GM21825 (cell line): ENCODE results near the gene OTOS.

Experiments used
- ATAC-seq: cut with Tn5 transposase; IDR thresholded peaks from one replicate; pipeline ENCODE4 v1.9.1; 2021; ENCODE audit warnings: mild to moderate bottlenecking, moderate library complexity; ENCODE audit not compliant: unreplicated experiment

Gene OTOS

DNA sequence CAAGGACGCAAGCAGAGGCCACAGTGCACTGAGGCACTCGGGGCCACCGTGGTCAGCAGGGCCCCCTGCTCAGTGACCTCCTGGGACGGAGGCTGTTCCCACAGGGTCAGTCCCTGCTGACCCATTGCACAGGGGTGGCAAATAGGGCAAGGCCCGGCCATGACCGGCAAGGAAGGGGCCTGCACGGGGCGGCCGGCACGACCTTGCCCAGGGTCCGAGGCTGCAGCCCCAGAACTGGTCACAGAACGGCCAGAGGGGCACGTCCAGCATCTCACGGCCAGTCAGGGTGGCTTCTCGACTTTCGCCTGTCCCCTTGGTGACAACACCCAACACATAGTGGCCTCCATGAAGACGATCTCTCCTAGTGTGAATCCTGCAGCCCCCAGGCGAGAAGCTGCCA lies 27.6 kb upstream of the OTOS start:
- no peak for ATAC-seq

DNA sequence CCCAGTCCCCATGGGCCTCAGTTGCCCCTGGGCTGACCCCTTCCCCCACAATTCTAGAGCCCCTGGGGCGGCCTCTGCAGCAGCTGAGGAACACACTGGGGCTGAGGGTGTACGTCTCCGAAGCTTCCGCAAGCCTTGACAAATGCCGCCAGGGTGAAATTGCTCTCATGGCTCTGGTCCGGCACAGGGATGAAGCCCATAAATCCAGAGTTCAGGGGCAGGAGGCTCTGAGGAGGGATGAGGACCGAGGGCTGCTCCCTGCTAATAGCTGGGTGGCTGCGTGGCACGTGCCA lies 27.1 kb upstream of the OTOS start:
- no peak for ATAC-seq

DNA sequence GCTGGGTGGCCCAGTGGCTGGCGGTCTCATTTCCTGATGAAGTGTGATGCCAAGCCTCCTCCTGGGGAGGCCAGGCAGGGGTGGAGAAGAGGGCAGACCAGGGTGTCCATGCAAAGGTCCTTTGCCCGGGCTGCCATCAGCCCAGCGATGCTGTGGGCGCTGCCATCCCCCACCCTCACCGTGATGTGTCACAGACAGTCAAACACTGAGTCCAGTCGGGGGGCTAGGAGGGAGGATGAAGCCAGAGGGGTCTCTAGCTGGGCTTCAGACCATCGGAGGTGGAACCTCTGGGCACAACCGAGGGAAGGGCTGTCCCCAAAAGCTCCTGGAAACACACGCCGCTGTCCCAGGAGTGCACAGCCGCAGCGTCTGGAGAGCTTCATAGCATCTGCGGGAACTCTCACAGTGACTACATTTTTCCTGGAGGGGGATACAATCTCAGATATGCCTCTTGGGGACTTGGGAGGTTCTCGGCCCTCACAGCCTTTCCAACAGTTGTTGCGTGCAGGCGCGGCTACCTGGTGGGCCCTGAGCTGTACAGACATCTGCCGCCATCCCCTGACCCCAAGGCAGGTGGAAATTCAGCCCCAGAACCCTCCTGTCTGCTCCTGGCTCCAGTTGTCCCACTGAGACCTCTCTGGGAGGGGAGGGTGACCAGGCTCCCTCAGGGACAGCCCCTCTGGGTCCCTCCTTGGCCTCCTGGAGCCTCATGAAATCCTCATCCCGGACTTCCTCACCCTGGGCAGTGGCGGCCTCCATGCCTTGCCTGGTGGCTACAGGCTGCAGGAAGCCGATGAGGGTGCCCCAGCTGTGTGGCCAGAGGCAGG lies 26.5 kb upstream of the OTOS start:
- no peak for ATAC-seq

DNA sequence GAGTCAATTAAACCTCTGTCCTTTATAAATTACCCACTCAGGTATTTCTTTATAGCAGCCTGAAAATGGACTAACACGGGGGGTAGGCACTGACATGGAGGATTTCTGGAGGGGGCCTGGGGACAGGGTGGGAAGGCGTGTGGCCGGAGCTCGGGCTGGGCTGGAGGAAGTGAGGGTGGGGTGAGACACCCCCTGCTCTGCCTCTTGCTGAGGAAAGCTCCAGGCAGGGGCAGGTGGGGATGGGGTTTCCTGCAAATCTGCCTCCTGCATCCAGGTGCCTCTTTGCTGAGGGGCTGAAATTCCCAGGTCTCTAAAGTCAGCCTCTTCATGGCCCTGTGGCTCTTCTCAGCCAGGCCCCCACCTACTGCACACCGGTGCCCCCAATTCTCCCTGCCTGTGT lies 25.7 kb upstream of the OTOS start:
- no peak for ATAC-seq

DNA sequence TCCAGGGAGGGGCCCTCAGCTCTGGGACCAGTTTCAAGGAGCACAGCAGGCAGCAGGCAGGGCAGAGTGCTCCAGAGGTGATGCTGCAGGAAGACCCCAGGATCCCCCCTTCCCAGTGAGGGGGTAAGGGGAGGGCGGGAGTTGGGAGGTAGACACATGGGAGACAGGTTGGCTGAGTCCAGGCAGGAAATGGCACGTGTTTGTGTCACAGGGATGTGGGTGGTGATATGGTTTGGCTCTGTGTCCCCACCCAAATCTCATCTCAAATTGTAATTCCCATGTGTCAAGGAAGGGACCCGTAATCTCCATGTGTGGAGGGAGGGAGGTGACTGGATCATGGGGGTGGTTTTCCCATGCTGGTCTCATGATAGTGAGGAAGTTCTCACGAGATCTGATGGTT lies 25.2 kb upstream of the OTOS start:
- ATAC-seq = no peak

DNA sequence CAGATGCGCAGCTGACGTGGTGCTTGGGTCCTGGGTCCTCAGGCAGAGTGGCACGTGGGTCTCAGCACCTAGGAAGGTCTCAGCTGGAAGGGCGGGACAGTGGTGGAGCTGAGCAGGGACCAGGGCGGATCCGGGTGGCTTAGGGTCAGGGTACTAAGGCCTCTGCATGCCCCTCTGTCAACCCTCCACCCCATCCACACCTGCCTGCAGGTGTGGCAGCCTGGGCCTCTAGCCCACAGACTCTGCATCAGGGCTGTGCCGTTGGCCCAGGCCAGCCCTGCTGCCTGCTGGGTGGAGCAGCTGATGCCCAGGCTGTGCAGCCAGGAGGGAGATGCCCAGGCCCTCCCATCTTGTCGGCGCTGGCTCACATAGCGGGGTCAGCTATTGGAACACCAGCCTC lies 24.6 kb upstream of the OTOS start:
- ATAC-seq = no peak

DNA sequence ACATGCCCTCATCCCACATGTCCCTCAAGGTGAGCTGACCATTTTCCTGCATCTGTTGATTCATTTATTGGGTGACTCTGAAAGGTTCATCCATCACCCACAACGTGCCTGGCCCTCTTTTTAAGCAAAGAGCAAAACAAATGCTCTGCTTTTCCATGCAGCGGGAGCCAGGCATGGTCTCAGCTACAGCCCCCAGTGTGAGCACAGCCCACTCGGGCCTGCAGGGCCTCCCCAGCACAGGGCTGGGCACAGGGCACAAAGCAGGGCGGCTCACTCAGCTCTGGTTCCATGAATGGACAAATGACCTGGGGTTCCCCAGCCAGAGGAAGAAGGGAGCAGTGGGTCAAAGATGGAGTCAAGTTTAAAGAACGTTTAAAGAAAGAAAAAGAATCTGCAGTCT lies 24.1 kb upstream of the OTOS start:
- ATAC-seq = no peak

DNA sequence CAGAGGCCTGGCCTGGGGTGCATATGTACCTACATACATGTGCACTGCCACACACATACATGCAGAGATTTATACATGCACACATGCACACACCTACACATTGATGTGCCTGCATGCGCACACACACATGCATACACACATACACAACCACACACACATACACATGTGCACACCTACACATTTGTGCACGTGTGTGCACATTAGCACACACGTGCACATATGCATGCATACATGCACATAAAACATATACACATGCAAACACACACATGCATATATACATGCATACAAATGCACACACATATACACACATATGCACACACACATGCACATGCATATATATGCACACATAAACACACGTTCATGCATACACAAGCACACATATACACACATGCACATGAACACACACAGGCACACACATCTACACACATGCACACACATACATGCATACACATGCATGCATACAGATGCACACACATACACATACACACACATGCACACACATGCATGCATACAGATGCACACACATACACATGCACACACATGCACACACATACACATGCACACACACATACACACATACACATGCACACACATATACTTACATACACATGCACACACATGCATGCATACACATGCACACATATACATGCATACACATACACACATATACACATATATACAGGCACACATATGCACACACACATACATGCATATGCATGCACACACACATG lies 23.6 kb upstream of the OTOS start:
- no peak for ATAC-seq

DNA sequence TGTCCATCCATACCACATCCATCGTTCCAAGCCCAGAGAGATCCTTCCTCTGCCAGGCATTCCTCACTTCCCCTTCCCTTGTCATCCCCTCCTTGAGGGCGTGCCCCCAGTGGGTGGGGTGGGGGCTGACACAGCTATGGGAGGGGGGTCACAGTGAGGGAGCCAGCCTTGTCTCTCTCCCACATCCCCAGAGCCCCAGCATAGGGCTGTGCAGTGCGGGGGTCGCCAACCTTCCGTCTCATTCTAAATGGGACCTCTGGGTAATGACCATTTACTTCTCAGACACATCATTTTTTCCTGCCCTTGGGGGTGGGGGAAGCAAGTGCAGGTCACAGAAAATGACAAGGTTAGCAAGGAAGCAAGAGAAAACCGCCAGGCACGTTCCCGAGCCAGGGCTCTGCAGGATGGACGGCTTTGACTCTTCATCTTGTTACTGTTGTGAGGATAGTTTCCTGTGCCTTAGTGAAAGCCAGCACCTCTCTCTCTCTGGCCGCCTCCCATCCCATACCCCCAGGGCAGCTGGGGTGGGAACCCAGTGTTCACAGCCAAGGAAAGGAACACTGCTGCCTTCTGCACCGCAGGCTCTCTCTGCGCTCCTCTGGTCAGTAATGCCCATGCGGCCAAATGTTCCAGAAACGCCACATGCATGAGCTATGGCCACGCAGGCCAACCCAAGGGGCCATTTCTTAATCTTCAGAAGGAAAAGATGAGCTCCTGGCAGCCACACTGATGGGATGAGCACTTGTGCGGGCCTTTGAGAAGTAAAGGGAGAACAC lies 22.7 kb upstream of the OTOS start:
- no peak for ATAC-seq

DNA sequence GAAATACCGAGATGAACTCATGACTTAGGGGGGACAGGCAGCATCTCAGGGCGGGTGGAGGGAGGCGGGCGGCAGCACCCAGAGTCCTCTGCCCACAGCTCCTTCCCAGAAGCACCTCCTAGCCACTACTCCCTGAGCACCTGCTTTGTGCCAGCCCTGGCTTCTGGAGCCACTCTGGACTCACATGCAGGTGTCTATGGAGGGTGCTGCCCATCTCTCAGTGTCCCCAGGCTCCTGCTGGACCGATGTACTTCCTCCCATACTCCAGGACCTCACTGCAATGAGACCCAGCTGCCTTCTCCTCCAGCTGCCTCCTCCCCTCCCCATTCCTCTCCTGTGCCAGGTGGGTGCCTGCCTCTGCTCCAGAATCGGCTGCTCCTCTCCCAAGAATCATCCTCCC lies 22.1 kb upstream of the OTOS start:
- no peak for ATAC-seq

DNA sequence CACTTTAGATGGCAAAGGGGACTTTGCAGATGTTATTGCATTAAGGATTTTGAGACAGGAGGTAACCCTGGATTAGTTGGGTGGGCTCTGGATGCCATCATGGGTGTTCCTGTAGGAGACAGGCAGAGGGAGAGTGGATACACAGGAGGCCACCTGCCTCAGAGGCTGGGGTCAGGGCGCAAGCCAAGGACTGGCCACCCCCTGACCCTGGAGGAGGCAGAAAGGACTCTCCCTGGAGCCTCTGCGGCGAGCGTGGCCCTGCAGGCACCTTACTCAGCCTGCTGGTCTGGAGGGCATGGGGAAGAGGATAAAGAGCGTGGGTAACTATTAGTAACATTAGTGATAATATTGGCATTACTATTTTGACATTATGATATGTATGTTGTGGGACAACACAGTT lies 21.6 kb upstream of the OTOS start:
- ATAC-seq = no peak

DNA sequence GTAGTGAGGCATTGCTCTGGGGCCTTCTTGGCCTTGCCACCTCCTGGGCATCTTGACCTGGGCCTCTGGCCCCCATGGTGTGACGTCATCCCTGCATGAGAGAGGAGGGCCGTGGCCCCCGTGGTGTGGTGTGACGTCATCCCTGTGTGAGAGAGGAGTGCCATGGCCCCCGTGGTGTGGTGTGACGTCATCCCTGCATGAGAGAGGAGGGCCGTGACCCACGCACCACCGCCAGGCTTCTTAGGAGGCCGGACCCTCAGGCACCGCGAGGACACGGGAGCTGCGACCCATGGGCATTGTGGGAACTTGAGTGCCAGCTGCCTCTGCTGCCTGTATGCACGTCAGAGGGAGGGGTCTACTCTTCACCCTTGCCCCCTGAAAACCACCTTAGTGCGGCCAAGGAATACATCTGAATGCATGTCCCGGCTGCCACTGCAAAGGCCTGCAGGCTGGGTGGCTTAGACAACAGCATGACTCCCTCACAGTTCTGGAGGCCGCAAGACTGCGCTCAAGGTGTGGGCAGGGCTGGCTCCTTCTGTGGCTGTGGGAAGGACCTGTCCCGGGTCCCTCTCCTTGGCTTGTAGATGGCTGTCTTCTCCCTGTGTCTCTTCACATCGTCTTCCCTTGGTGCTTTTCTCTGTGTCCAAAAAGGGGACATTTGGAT lies 20.8 kb upstream of the OTOS start:
- ATAC-seq = no peak

DNA sequence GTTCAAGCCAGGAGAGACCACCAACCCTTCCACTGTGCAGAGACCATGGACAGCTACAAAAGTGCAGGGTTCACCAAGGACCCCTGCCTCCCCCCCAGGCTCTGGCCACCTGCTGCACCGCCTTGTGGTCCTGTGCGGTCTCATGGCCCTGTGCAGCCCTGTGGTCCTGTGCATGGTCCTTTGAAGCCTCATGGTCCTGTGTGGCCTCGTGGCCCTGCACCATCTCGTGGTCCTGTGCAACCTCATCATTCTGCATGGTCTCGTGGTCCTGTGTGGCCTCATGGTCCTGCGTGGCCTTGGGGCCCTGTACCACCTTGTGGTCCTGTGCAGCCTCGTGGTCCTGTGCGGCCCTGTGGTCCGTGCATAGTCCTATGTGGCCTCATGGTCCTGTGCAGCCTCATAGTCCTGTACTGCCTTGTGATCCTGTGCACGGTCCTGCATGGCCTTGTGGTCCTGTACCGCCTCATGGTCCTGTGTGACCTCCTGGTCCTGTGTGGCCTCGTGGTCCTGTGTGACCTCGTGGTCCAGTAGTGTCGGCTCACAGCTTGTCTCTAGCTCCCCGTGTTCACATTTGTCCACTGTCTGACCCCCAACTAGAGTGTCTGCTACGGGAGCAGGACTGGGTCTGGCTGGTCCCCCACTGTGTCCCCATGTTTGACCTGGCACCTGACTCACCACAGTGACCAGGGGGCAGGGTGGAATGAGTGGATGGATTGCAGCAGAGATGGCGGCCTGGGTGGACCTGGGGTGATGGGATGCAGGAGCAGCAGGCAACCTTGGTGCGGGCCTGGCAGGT lies 20.0 kb upstream of the OTOS start:
- no peak for ATAC-seq

DNA sequence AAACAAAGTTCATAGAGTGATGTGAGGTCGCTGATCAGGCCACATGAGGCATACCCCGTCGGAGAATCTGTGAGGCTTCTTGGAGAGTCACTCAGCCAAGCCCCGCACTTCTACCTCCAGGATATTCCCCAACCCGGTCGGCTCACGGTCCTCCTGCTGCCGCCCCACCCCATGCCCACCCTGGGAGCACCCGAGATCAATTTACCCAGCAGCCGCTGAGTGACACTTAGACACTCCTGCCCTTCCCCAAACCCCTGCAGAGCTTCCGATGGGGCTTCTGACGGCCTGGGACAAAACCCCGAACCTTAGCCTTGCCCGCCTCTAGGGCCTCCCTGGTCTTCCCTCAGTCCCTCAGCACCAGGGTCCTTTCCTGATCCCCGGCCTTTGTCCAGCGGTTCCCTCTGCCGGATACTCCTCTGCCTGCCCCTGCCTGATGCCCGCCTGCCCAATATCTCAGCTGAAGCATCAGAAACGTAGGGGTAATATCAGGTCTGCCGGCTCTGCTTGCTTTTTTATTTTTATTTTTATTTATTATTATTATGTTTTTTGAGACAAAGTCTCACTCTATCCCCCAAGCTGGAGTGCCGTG lies 18.9 kb upstream of the OTOS start:
- ATAC-seq = no peak

DNA sequence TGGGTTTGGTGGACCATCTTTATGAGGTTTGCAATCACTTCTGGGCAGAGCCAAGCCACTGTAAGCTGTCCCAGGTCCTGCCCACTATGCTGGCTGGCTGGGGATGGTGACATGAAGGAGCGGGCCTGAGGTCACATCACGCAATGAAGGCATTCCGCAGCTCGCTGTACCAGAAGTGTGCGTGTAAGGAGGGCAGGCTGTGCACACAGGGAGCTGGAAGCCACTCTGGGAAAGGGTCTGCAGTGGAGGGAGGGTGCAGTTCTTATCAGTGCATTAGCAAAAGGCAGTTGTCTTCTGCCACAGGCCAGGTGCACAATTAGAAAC lies 16.7 kb upstream of the OTOS start:
- no peak for ATAC-seq

DNA sequence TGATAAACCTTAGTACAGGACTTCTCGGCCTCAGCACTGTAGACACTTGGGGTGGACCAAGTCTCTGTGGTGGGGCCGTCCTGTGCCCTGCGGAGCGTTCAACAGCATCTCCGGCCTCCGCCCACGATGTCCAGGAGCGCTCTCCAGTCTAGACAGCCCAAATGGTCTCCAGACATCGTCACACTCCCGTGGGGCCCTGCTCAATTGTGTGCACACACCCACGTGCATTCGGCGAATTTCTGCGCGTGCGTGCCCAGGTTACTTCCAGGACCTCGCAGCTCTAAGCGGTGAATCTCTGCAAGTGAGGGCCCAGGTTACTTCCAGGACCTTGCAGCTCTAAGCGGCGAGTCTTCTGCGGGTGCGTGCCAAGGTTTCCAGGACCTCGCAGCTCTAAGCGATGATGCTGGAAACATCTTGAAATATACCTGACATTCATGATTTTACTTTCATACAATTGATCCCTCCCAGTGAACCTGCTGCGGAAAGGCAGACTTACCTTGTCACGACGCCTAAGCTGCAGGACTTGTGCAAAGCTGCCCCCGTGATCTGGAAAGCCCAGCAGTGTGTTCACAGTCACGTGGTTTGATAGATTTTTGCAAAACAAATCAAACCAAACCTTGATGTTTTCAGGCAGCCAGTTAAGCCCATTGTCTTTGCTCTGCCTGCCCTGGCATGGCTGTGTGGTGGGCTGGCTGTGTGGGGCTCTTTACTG lies 16.1 kb upstream of the OTOS start:
- ATAC-seq = no peak

DNA sequence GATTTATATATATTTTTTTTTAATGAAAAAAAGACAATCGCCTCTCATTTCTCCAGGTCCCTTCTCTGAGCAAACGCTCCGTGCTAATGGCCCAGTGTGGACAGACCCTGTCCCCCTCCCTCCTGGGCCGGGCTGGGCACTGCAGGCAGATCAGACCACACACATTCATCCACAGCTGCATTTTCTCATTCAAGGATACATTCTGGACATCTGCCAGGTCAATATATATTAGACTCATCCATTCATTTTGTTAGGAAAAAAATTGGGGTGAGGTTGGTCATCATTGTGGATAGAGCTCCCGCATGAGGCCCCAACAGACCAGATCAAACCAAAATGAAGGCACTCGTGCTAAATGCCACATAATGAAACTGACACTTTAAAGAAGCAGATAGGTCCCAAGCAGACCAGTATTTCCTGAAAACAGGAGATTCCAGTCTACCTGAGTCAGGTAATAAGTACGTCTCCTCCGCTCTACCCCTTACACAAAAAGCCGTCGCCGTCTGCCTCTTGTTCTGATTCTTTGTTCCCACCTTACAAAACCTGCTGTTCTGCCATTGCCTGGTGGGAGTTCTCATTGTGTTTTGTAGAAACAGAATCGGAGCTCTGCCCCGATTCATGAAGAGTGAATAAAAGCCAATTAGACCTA lies 15.4 kb upstream of the OTOS start:
- ATAC-seq = no peak

DNA sequence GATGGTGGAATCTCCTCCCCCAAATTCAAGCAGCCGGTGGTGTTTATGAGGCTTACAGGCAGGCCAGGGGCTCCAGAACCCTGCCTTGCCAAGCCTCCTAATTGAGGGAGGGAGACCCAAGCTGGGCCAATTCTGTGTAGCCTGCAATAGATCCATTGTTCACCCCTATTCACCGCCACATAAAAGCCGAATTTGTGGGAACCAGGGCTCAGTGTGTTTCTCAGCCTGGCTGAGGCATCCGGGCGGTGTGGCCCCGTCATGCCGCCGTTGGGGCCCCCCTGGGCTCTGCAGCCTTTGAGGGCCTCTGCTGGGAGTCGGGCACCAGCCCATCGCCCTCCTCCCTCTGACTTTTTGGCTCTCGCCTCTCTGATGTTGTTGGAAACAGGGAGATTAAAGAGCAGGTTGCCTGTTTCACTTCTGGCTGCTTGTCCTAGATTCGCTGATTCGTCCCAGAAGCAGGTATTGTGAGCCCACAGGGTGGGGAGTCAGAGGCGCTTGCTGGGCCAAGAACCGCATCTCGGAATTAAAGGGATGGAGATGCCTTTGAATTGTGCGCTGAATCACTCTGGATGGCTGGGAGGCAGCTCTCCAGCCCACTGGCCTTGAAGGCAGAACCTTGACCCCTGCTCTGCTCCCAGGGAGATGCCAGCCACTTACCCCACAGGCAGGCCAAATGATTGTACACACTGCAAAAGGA lies 14.7 kb upstream of the OTOS start:
- ATAC-seq = no peak

DNA sequence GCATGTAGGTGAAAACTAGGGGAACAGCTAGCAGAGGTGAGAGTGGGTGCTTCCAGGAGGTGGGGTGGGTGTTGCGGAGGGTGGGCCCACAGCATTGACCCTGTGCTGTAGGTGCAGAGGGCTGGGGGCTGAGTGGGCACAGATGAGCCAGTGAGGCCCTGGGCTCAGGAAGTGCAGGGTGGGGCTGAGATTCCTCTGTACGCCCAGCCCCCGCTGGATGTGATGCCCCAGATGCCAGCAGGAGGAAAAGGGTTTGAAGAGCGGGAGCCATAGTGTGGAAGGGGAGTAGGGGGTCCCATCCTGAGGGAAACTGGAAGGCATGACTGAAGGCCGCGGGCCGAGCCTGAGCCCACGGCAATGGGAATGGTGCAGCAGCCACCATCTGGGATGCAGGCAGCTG lies 14.1 kb upstream of the OTOS start:
- ATAC-seq = no peak
